HG03439 (cell line): ENCODE results near the gene IAPP.
"Not testable (repeated sequence)": the region's sequence is repeated elsewhere in the genome, so short reads cannot be mapped to it uniquely, and the experiment has no call there.

Source experiments
- ATAC-seq: cut with Tn5 transposase; IDR thresholded peaks from one replicate; pipeline ENCODE4 v1.9.1; 2021; ENCODE audit warnings: mild to moderate bottlenecking, moderate library complexity; ENCODE audit not compliant: unreplicated experiment

The IAPP gene

GRCh38 chr12:21372602-21373001 lies at the start of gene IAPP:
IAPP (plus strand) TSS chr12:21372902; CDS start chr12:21373352, 450 bp downstream.
- no peak for ATAC-seq

- no peak for ATAC-seq
Observed at GRCh38 chr12:21323736-21324135, 49.0 kb upstream of the IAPP start.

- no peak for ATAC-seq
Observed at GRCh38 chr12:21324551-21324950, 48.2 kb upstream of the IAPP start.

- no peak for ATAC-seq
Observed at GRCh38 chr12:21328578-21328977, 44.1 kb upstream of the IAPP start.

- ATAC-seq: no peak
Observed at GRCh38 chr12:21330682-21331253, 41.9 kb upstream of the IAPP start.

GRCh38 chr12:21334771-21335325 lies 37.9 kb upstream of the IAPP start, which contains the start of gene SLCO1A2:
SLCO1A2 (minus strand) TSS chr12:21334917; CDS start chr12:21334647, 270 bp downstream.
- ATAC-seq: no peak

GRCh38 chr12:21336656-21337055 lies 36.0 kb upstream of the IAPP start:
- ATAC-seq: no peak

- no peak for ATAC-seq
Observed at GRCh38 chr12:21337453-21337852, 35.2 kb upstream of the IAPP start.

- no peak for ATAC-seq
Observed at GRCh38 chr12:21337959-21338744, 34.5 kb upstream of the IAPP start.

- no peak for ATAC-seq
Observed at GRCh38 chr12:21339921-21340320, 32.8 kb upstream of the IAPP start.

GRCh38 chr12:21340403-21340802 lies 32.3 kb upstream of the IAPP start:
- no peak for ATAC-seq

GRCh38 chr12:21341769-21342168 lies 30.9 kb upstream of the IAPP start:
- ATAC-seq: no peak

GRCh38 chr12:21343636-21344035 lies 29.1 kb upstream of the IAPP start:
- ATAC-seq: no peak

GRCh38 chr12:21346542-21347205 lies 26.0 kb upstream of the IAPP start:
- ATAC-seq: no peak

GRCh38 chr12:21350975-21351374 lies 21.7 kb upstream of the IAPP start:
- no peak for ATAC-seq

GRCh38 chr12:21353487-21353886 lies 19.2 kb upstream of the IAPP start:
- no peak for ATAC-seq

GRCh38 chr12:21353948-21354347 lies 18.8 kb upstream of the IAPP start:
- no peak for ATAC-seq

GRCh38 chr12:21354641-21355040 lies 18.1 kb upstream of the IAPP start:
- ATAC-seq: no peak

GRCh38 chr12:21360632-21361031 lies 12.1 kb upstream of the IAPP start:
- not testable (repeated sequence) for ATAC-seq

GRCh38 chr12:21369141-21369980 lies 3.3 kb upstream of the IAPP start:
- ATAC-seq: no peak
